ENCODE data around the gene CDH2.

Gene CDH2

GRCh38 chr18:27956001-27956640 is 220.8 kb downstream of the CDH2 start:
- Histone ChIP-seq H3K9ac (ENCODE audit: low read length in 5 of 5) (no peak overlapping the region), H3K27ac (ENCODE audit: low read depth, low read length) (no peak overlapping the region), H3K4me3 (ENCODE audit: low read depth in 1 of 5, low read length in 5 of 5) (no peak overlapping the region), H3K9me3 (ENCODE audit: control insufficient read depth in 5 of 5, low read length in 5 of 5) (no peaks in the 10 kb centered on the region), H3K4me1 (ENCODE audit: control insufficient read depth in 5 of 5, insufficient read depth in 5 of 5, low read length in 5 of 5) (no peaks in the 10 kb centered on the region), H3K36me3 (ENCODE audit: control insufficient read depth in 5 of 5, insufficient read depth in 5 of 5, low read length in 5 of 5) (no peaks in the 10 kb centered on the region), H3K27me3 (ENCODE audit: control insufficient read depth in 5 of 5, insufficient read depth in 4 of 5, low read length in 5 of 5) (no peaks in the 10 kb centered on the region)

GRCh38 chr18:27954226-27954625 is 222.7 kb downstream of the CDH2 start:
- Histone ChIP-seq H3K36me3 (ENCODE audit: control insufficient read depth in 5 of 5, insufficient read depth in 5 of 5, low read length in 5 of 5) (no peaks in the 10 kb centered on the region), H3K9me3 (ENCODE audit: control insufficient read depth in 5 of 5, low read length in 5 of 5) (no peaks in the 10 kb centered on the region), H3K27me3 (ENCODE audit: control insufficient read depth in 5 of 5, insufficient read depth in 4 of 5, low read length in 5 of 5) (no peaks in the 10 kb centered on the region), H3K27ac (ENCODE audit: low read depth, low read length) (no peak overlapping the region), H3K4me1 (ENCODE audit: control insufficient read depth in 5 of 5, insufficient read depth in 5 of 5, low read length in 5 of 5) (no peaks in the 10 kb centered on the region), H3K4me3 (ENCODE audit: low read depth in 1 of 5, low read length in 5 of 5) (no peak overlapping the region), H3K9ac (ENCODE audit: low read length in 5 of 5) (no peak overlapping the region)

- H3K9ac ChIP-seq (ENCODE audit: low read length in 5 of 5) = no peak overlapping the region
- H3K4me3 ChIP-seq (ENCODE audit: low read depth in 1 of 5, low read length in 5 of 5) = no peak overlapping the region
- no peaks in the 10 kb centered on the region for H3K9me3 ChIP-seq (ENCODE audit: control insufficient read depth in 5 of 5, low read length in 5 of 5)
- H3K36me3 ChIP-seq (ENCODE audit: control insufficient read depth in 5 of 5, insufficient read depth in 5 of 5, low read length in 5 of 5) = no peaks in the 10 kb centered on the region
- no peak overlapping the region for H3K27ac ChIP-seq (ENCODE audit: low read depth, low read length)
- no peaks in the 10 kb centered on the region for H3K4me1 ChIP-seq (ENCODE audit: control insufficient read depth in 5 of 5, insufficient read depth in 5 of 5, low read length in 5 of 5)
- H3K27me3 ChIP-seq (ENCODE audit: control insufficient read depth in 5 of 5, insufficient read depth in 4 of 5, low read length in 5 of 5) = no peaks in the 10 kb centered on the region
Observed at GRCh38 chr18:27952741-27953140, 224.2 kb downstream of the CDH2 start.

DNA sequence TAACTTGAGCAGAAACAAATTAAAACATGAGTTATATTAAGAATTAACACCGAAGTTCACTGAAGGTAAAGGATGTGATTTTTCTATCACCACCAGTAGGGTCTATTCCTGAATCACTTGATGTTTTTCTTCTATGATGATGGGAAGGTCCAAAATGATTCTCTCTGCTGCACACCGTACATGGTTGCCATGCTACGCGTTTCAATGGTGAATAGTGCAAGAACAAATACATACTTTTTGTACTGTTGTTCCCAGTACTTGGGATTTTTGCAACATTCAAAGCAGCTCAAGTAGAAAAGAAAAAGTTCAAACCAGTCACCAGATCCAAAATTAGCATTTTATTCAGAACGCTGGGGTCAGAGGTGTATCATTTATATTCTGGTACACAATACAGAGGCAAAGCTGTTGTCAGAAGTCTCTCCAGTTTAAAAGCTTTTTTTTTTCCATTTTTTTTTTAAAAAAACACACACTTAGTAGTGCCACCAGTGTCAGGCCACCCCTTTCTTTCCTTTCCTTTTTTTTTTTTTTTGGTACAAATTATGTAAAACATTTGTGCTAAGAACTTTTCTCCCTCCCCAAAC is 226.2 kb downstream of the CDH2 start:
- Histone ChIP-seq H3K9me3 (ENCODE audit: control insufficient read depth in 5 of 5, low read length in 5 of 5) (no peaks in the 10 kb centered on the region), H3K36me3 (ENCODE audit: control insufficient read depth in 5 of 5, insufficient read depth in 5 of 5, low read length in 5 of 5) (no peaks in the 10 kb centered on the region), H3K4me3 (ENCODE audit: low read depth in 1 of 5, low read length in 5 of 5) (no peak overlapping the region), H3K4me1 (ENCODE audit: control insufficient read depth in 5 of 5, insufficient read depth in 5 of 5, low read length in 5 of 5) (no peaks in the 10 kb centered on the region), H3K9ac (ENCODE audit: low read length in 5 of 5) (no peak overlapping the region), H3K27me3 (ENCODE audit: control insufficient read depth in 5 of 5, insufficient read depth in 4 of 5, low read length in 5 of 5) (no peaks in the 10 kb centered on the region), H3K27ac (ENCODE audit: low read depth, low read length) (no peak overlapping the region)

- Histone ChIP-seq H3K4me1 (ENCODE audit: control insufficient read depth in 5 of 5, insufficient read depth in 5 of 5, low read length in 5 of 5) (no peaks in the 10 kb centered on the region), H3K9ac (ENCODE audit: low read length in 5 of 5) (no peak overlapping the region), H3K36me3 (ENCODE audit: control insufficient read depth in 5 of 5, insufficient read depth in 5 of 5, low read length in 5 of 5) (no peaks in the 10 kb centered on the region), H3K27ac (ENCODE audit: low read depth, low read length) (no peak overlapping the region), H3K4me3 (ENCODE audit: low read depth in 1 of 5, low read length in 5 of 5) (no peak overlapping the region), H3K9me3 (ENCODE audit: control insufficient read depth in 5 of 5, low read length in 5 of 5) (no peaks in the 10 kb centered on the region), H3K27me3 (ENCODE audit: control insufficient read depth in 5 of 5, insufficient read depth in 4 of 5, low read length in 5 of 5) (no peaks in the 10 kb centered on the region)
Observed at GRCh38 chr18:27948986-27949385, 227.9 kb downstream of the CDH2 start.

GRCh38 chr18:27942706-27943105 is 234.2 kb downstream of the CDH2 start:
- no peak overlapping the region for H3K9ac ChIP-seq (ENCODE audit: low read length in 5 of 5)
- H3K4me1 ChIP-seq (ENCODE audit: control insufficient read depth in 5 of 5, insufficient read depth in 5 of 5, low read length in 5 of 5) = no peaks in the 10 kb centered on the region
- no peaks in the 10 kb centered on the region for H3K9me3 ChIP-seq (ENCODE audit: control insufficient read depth in 5 of 5, low read length in 5 of 5)
- H3K27ac ChIP-seq (ENCODE audit: low read depth, low read length) = no peak overlapping the region
- no peaks in the 10 kb centered on the region for H3K27me3 ChIP-seq (ENCODE audit: control insufficient read depth in 5 of 5, insufficient read depth in 4 of 5, low read length in 5 of 5)
- H3K4me3 ChIP-seq (ENCODE audit: low read depth in 1 of 5, low read length in 5 of 5) = no peak overlapping the region
- H3K36me3 ChIP-seq (ENCODE audit: control insufficient read depth in 5 of 5, insufficient read depth in 5 of 5, low read length in 5 of 5) = no peaks in the 10 kb centered on the region

DNA sequence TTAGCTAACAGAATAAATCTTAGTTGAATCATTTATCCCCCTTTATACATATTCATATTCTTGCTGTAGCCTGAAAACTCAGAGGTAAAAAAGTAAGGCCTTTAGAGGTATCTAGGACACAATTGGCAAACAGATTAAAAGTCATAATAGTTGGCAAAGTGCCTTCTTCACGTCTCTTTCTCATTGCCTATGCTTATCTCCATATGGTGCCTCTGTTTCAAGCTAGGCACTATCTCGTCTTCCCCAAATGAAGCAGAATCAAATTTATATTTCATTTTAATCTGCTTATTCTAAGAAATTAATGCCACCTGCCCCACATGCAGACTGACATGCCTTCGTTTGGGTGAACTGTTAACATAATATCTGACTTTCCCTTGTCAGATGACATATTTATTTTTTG is 245.4 kb downstream of the CDH2 start:
- Histone ChIP-seq H3K27ac (ENCODE audit: low read depth, low read length) (no peak overlapping the region), H3K9me3 (ENCODE audit: control insufficient read depth in 5 of 5, low read length in 5 of 5) (no peaks in the 10 kb centered on the region), H3K36me3 (ENCODE audit: control insufficient read depth in 5 of 5, insufficient read depth in 5 of 5, low read length in 5 of 5) (no peaks in the 10 kb centered on the region), H3K27me3 (ENCODE audit: control insufficient read depth in 5 of 5, insufficient read depth in 4 of 5, low read length in 5 of 5) (no peaks in the 10 kb centered on the region), H3K4me1 (ENCODE audit: control insufficient read depth in 5 of 5, insufficient read depth in 5 of 5, low read length in 5 of 5) (no peaks in the 10 kb centered on the region), H3K4me3 (ENCODE audit: low read depth in 1 of 5, low read length in 5 of 5) (no peak overlapping the region), H3K9ac (ENCODE audit: low read length in 5 of 5) (no peak overlapping the region)

- no peaks in the 10 kb centered on the region for H3K9me3 ChIP-seq (ENCODE audit: control insufficient read depth in 5 of 5, low read length in 5 of 5)
- H3K36me3 ChIP-seq (ENCODE audit: control insufficient read depth in 5 of 5, insufficient read depth in 5 of 5, low read length in 5 of 5) = no peaks in the 10 kb centered on the region
- no peak overlapping the region for H3K4me3 ChIP-seq (ENCODE audit: low read depth in 1 of 5, low read length in 5 of 5)
- no peak overlapping the region for H3K27ac ChIP-seq (ENCODE audit: low read depth, low read length)
- no peaks in the 10 kb centered on the region for H3K4me1 ChIP-seq (ENCODE audit: control insufficient read depth in 5 of 5, insufficient read depth in 5 of 5, low read length in 5 of 5)
- H3K9ac ChIP-seq (ENCODE audit: low read length in 5 of 5) = no peak overlapping the region
- no peaks in the 10 kb centered on the region for H3K27me3 ChIP-seq (ENCODE audit: control insufficient read depth in 5 of 5, insufficient read depth in 4 of 5, low read length in 5 of 5)
Observed at GRCh38 chr18:27922780-27923179, 254.2 kb downstream of the CDH2 start.

DNA sequence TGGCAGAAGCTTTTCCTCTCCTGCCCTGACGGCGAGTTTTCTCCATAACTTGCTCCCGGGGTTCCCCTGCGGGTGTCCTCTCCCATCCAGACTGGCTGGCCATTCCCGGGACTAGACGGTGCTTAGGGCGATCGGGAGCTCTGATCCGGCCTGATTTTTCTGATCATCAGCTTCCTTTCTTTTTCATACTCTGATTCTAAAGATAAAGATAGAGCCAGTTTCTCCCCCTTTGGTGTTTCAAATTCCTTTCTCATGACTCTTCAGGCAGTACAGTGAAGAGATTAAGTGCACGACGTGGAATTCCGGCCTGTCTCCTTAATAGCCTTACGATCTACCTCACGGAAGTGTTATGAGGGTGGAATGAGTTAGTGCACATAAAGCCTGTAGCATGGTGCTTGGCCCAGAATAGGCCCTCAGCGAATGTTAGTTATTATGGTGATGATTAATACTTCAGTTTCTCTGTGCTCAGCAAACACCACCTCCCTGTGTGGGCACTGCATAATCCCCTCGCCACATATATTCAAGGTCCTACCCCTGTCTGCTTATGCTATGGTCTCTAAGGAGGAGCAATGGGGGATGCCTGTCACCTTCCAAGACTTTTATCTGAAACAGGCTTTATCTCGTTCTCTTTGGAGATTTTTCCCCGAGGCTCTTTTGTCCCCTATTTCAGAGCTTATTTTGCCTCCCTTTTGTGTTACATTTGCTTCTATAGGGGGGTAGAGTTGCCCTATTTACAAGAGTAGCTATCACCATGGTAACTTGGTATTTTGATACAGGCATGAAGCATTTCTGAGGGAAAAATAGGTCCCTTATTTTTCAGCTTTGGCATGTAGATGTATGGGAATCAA is 254.8 kb downstream of the CDH2 start:
- no peaks in the 10 kb centered on the region for H3K27me3 ChIP-seq (ENCODE audit: control insufficient read depth in 5 of 5, insufficient read depth in 4 of 5, low read length in 5 of 5)
- H3K9me3 ChIP-seq (ENCODE audit: control insufficient read depth in 5 of 5, low read length in 5 of 5) = no peaks in the 10 kb centered on the region
- H3K4me3 ChIP-seq (ENCODE audit: low read depth in 1 of 5, low read length in 5 of 5) = no peak overlapping the region
- H3K27ac ChIP-seq (ENCODE audit: low read depth, low read length) = no peak overlapping the region
- no peaks in the 10 kb centered on the region for H3K4me1 ChIP-seq (ENCODE audit: control insufficient read depth in 5 of 5, insufficient read depth in 5 of 5, low read length in 5 of 5)
- H3K36me3 ChIP-seq (ENCODE audit: control insufficient read depth in 5 of 5, insufficient read depth in 5 of 5, low read length in 5 of 5) = no peaks in the 10 kb centered on the region
- no peak overlapping the region for H3K9ac ChIP-seq (ENCODE audit: low read length in 5 of 5)

GRCh38 chr18:27921392-27921791 is 255.5 kb downstream of the CDH2 start:
- Histone ChIP-seq H3K9ac (ENCODE audit: low read length in 5 of 5) (no peak overlapping the region), H3K27ac (ENCODE audit: low read depth, low read length) (no peak overlapping the region), H3K4me3 (ENCODE audit: low read depth in 1 of 5, low read length in 5 of 5) (no peak overlapping the region), H3K4me1 (ENCODE audit: control insufficient read depth in 5 of 5, insufficient read depth in 5 of 5, low read length in 5 of 5) (no peaks in the 10 kb centered on the region), H3K27me3 (ENCODE audit: control insufficient read depth in 5 of 5, insufficient read depth in 4 of 5, low read length in 5 of 5) (no peaks in the 10 kb centered on the region), H3K9me3 (ENCODE audit: control insufficient read depth in 5 of 5, low read length in 5 of 5) (no peaks in the 10 kb centered on the region), H3K36me3 (ENCODE audit: control insufficient read depth in 5 of 5, insufficient read depth in 5 of 5, low read length in 5 of 5) (no peaks in the 10 kb centered on the region)
